Measurements from ENCODE around the gene GALNT2.
A peak's percentile ranks its signal among the peaks of the same experiment; 100 is the strongest.

Gene GALNT2

DNA sequence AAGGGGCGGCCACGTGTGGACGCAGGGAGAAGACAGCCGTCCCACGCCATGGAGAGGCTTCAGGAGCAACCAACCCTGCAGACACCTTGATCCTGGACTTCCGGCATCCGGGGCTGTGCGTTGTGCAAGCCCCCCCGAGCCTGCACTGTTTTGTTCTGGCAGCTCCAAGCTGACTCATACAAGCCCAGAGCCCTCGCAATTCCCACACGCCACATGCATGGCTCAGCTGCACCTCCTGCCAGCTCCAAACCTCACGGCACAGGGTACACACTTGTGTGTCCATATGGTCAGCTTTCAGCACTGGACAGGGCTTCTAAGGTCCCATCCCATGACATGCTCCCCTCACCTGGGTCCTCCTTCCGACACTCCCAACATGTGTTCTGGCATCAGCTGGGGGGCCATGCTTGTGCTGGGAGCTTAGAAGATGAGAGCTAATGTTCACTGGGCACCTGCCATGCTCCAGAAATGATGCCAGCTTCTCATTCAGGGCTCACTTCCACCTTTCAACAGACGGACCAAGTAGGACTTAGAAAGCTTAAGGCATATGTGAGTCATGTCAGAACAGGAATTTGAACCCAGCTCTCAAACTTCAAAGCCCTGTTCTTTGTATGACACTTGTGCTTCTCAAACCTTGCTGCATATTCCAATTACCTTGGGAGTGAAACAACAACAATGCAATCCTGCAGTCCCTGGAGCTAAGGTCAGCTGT lies 221.8 kb downstream of the GALNT2 start:
- DNase-seq: no peak

DNA sequence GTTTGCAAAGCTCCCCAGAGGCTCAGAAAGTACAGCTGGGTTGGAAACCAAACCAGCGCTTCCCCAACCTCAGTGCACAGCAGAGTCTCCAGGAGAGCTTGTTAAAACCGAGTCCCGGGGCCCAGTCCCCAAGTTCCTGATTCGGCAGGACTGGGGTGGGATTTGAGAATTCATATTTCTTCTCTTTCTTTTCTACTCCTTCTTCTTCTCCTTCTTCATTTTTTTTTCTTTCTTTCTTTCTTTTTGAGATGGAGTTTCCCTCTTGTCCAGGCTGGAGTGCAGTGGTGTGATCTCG lies 222.3 kb downstream of the GALNT2 start:
- no peak for DNase-seq

DNA sequence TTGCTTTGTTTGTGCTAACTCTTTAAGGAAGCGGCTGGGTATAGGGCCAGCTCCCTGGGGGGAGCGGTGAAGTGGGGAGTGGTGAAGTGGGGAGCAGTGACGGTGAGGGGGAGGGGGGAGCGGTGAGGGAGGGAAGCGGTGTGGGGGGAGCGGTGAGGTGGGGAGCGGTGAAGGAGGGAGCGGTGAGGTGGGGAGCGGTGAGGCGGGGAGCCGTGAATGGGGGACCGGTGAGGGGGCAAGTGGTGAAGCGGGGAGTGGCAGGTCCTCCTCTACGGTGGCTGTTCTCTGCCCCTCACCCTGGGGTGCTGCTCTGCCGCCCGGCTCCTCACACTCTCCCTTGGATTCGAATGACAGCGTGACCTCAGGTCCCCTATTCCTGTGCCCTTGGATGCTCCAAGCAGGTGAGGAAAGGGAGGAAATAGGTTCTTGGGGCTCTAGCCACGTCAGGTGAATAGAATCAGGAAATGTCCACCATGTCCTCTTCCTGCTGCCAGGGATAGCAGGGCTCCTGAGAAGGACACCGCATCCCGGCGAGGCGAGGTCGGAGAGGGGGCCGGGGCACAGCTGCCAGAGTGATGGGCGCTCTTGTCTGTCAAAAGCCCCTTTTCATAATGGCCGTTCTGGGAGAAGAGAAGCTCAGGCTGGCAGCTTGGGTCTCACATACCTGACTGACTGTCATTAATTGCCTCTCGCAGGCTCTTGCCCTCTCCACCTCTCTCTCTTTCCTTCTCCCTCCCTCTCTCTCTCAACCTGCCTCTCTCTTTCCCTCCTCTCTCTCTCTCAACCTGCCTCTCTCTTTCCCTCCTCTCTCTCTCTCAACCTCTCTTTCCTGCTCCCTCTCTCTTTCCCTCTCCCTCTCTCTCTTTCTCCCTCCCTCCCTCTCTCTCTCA lies 224.9 kb downstream of the GALNT2 start:
- DNase-seq: no peak

DNA sequence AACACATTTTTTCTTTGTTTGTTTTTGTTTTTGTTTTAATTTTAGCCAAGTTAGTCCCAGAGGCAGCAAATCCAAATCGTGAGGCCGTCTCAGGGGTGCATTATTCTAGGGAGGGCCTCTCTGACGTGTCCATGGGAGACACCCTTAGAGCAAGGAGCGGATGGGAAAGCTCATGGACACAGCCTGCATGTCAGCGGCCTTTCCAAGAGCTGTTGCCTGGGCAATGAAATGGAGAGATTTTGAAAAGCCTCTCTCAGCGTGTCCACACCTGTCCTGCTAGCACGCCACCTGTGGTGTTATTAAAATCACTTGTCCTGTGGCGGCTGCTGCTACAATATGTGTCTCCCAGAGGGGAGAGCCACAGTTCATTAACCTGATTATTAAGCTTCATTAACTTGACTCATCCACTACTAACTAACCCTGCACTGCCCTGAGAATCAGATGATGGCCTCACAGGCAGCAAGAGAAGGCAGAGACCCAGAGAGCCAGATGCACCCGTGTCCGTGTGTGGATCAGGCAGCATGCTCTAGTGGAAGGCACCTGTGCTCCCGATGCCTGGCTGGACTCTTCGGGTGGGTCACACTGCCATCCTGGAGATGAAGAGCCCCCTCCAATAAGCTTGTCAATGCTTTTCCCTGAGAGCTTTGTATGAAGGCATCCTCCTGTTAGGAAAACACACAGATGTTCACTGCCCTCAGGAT lies 225.8 kb downstream of the GALNT2 start:
- no peak for DNase-seq

DNA sequence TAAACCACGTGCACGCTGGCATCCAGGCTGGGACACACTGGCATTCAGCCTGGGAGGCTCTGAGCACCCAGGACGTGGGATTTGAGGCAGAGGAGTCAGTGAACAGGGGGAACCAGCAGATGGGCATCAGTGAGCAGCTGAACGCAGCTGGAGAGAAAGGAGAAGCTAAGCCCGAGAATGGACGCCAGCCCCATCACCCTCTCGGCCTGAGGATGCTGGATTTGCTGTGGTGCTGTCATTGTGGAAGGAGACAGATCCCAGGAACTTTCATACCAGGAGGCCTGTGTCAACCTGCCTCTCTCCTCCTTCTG lies 226.3 kb downstream of the GALNT2 start:
- DNase-seq: no peak

DNA sequence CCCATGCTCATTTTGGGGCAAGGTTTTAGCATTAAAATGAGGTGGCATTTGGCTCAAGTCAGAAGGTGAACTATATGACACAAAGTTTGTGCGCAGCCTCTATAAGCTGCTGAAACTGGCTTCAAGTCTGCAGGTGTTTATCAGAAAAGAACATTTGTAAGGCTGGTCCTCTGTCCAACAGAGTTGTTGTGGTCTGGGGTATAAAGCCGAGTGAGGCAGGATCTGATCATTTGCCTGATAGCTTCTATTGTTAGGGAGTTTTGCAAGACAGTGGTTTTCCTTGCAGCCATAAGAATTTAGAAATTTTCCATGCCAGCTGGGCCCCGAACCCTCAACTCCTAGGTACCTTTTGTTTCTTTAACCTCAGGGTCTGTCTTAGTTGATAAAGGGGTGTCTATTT lies 228.3 kb downstream of the GALNT2 start:
- no peak for DNase-seq

DNA sequence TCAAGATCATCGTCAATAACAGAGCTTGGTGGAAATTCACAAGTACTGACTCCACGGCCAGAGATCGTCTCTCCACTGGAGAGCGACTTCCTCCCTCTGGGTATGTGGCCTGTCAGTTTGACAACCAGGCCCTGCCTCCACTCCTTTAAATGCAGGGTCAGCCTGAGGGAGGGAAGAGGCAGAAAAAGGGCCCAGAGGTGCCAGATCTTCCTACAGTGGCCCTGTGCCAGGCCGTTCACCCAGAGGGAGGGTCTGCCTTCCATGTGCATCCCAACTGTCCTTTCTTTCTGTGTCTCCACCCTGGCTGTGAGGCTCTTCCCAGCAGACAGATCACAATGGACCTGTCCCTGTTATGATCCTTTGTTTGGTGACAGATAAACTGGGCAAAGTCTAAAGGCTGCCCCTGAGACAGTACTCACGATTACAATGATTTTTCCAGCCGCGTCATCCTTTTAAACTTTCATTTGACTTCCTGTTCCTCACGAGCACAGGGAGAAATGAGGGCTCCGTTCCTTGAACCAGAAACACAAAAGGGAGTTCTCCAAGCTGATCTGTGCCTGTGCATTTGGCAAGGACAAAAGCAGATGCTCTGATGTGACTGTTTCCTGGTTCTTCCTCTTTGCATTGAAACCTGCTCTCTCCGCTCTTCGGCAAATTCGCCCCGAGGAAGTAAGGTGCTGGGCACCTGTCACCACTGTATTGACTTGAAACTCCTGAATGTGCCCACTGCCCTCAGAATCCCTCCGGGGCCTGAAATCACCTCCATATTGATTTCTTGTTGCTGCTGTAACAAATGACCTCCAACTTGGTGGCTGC lies 232.4 kb downstream of the GALNT2 start:
- DNase-seq: no peak

DNA sequence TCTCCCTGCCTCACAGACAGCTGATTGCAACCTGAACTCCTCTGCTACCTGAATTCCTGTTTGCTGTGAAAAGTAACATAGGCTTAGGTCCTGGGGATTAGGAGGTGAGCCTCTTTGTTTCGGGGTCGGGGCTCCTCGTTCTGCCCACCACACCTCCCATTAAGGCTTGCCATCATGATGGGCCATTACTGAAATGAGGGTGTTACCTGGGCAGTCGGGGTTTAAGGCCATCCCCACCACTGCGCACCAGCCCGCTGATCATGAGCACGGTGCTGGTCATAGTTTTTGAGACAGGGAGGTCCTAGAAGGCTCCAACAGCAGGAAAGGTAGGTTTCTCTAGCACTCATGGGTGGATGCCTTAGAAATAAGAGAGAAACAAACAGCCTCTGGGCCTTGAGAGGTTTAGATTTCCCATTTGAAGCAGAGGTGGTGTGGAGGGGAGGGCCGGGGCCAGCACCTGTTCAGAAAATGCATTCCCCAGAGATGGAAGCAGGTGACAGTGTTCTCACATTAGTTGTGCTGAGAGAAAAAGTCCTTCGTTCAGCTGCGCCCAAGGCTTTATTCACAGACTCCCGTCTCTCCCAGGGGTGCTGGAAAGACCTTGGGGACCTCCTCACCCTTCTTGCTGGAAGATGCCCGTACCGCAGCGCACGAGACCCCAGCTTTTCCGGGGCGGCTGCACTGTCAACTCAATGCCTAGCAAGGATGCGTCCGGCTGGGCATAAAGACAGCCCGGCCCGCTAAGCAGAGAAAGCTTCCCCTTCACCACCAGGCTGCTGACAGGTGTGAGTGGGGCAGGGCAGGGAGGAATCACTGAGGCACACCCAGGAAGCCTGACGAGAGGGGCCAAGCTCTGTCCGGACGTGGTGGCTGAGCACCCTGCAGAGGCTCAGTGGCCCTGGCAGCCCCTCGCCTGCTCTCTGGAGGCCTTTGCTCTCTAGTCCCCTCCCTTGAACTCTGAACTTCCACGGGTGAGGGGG lies 233.6 kb downstream of the GALNT2 start:
- no peak for DNase-seq

DNA sequence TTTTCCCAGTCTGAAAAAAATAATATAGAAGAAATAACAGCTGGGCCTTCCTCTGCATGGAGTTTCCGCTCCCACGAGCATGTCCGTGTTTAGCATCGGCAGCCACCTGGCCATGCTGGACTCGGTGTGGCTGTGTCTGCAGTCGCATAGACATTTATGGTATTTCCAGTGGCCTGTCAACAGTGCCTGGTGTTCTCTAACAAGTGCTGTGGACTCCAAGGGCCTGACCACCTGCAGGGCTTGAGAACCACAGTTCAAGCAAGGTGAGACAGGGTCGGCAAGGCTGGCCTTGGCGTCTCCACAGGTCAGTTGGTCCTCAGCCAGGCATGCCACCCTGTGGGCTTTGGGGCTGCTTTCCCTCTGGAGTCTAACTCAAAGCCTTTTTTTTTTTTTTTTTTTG lies 234.3 kb downstream of the GALNT2 start:
- no peak for DNase-seq

DNA sequence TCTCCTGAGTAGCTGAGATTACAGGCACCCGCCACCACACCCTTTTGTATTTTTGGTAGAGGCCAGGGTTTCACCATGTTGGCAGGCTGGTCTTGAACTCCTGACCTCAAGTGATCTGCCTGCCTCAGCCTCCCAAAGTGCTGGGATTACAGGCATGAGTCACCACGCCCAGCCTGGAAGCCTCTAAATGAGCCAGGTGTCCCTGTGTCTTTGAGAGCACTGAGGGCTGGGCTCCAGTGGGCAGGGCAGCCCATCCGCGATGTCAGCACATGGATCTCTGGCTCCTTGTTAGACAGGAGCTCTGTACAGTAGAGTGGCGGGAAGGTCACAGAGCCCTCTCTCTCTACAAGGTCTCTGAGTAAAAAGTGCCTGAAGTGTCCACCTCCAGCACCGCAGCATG lies 234.8 kb downstream of the GALNT2 start:
- no peak for DNase-seq

DNA sequence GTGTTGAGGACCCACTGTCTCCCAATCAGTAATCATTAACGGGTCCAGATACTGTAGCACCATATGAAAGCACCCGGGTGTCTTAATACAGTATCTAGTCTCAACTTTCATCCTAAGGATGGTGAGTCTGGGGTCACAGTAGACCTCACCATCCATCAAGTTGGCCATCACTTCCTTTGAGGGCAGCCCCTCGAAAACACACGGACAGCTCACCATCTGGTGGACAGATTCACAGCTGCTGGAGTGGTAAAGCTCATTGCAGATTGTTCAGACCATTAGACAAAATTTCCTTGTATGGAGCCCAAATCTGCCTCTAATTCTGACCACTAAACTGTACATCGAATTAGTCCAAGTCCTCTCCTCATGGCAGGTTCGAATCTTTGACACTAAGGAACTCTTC lies 236.0 kb downstream of the GALNT2 start:
- no peak for DNase-seq

DNA sequence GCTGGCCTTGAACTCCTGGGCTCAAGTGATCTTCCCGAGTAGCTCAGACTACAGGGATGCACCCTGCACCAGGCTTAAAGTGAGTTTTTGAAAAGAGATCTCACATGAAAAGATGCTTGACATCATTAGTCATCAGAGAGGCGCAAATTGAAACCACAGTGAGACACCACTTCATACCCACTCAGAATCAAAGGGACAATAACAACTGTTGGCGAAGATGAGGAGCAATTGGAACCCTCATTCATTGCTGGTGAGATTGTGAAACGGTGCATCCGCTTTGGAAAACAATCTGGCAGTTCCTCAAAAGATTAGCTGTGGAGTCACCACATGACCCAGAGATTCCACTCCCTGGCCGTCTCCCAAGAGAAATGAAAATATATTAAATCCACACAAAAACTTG lies 236.8 kb downstream of the GALNT2 start:
- DNase-seq: no peak

DNA sequence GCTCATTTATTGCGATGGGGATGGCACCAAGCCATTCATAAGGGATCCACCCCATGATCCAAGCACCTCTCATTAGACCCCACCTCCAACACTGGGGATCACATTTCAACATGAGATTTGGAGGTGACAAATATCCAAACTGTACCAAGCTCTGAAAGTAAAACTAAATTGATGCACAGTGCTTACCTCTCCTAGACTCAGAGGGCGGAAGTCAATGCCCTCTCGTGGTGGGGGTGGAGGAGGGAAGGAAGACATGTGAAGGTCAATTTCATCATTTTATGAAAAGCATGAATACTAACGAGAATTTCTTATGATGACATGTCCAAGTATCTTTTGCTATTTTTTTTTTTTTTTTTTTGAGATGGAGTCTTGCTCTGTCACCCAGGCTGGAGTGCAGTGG lies 239.1 kb downstream of the GALNT2 start:
- DNase-seq: no peak

DNA sequence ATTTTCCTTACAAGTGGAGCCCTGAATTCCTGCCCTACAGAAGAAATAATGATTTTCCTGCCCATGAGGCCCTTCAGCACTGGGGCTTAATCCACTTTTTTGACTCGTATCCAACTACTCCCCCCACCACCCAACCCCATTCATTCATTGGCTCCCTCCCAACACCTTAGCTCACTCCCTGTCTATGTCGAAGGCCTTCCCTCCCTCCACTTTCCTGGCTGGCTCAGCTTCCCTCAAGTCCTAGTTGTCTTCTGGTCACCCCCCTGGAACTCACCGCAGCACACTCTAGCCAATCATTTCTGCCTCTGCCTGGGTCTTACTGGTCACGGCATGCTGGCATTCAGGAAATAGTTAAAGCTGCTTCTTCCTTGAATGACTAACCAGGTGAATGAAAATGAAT lies 240.2 kb downstream of the GALNT2 start:
- no peak for DNase-seq

DNA sequence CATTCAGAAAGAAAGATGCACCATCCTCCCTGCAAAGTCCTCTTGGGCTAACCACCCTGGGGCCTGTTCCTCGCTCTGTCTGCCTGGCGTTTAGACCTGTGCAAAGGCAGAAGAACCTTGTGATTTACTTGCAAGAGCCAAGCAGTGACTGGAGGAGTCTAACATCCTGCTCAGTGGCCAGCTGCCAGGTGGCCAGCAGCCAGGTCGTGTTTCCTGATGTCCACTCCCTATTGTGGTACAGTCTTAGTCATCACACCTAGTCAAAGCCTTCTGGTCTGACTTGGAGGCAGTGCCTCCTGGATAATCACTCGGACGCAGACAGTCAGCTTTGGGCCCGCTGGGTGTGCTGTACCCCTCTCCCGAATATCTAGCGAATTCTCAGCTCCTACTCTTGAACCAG lies 241.0 kb downstream of the GALNT2 start:
- no peak for DNase-seq

DNA sequence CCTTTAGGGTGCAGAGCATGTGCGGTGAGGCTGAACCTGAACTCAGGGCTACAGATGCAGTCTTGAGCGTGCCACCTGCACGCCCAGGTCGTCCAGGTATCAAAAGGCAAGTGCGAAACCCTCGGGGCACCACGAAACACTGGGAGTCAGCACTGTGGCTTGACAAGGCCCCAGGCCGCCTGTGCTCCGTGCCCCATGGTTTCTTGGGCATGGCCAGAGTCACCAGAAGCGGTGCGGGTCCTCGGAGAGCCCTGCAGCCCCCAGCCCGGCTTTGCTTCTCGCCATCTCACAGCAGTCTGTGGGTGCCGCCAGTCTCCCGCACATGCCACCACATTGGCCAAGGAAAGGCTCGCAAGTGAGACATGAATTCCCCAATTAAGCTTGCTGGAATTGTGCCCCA lies 241.8 kb downstream of the GALNT2 start:
- no peak for DNase-seq

DNA sequence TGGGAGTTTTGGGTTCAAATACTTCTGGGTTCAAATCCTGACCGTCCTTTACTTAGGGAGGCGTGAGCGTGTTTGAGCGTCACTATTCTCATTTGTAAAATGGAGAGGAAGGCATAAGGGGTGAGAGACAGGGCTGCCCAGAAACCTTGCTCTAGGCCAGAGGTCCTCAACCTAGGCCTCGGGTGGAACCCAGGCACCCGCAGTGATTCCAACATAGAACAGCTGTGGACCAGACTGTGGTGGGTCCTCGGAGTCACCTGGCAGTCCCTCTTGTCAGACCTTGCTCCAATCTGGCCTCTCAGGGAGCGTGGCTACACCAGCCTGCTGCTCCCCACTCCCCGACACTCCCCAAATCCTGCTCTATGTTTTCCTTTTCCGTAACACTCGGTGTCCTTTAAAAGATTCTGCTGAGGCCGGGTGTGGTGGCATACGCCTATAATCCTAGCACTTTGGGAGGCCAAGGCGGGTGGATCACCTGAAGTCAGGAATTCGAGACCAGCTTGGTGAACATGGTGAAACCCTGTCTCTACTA lies 242.7 kb downstream of the GALNT2 start:
- no peak for DNase-seq

DNA sequence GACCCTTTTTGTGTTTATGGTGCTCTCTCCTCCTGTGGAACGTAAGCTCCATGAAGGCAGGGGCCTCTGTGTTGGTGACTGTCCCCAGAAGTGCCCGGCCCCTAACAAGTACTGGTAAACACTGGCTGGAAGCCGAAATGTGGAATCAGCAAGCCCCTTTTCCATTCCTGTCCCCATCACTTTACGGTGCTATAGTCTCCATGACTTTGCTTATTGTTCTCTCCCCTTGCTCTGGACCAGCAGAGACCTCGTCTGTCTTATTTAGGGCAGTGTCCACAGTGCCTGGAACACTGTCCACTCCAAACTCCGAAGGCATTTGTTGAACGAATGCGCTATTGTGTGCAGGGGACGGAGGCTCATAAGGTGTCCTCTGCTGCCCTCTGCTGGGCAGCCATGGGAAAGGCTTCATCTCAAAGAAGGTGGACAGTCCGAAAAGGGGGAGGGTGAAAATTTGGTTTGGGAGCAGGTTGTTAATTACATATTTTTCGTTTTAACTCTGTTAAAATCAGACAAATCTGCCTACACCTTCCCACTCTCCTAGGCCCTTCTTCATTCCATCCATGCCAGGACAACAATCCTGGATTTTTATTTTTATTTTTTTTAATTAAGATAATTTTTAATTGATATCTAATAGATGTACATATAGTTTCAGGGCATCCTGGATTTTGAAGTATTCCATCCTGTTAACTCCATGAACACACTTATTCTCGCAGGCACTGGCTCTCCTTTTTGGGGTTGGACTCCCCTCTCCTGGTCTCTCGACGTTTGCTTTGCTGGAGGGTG lies 243.5 kb downstream of the GALNT2 start:
- peak; percentile 63 for DNase-seq

DNA sequence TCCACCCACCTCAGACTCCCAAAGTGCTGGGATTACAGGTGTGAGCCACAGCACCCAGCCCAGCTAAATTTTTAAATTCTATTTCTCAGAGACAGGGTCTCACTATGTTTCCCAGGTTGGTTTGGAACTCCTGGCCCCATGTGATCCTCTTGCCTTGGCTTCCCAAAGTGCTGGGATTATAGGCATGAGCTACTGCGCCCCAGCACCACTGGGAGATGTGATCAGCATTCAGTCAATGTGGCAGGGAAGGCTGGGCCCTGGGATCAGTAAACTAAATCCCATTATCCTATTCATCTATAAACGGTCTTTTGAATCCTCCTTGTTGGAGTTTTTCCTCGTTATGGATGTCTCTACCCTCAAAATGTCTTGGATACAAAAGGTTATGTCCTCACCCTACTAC lies 245.6 kb downstream of the GALNT2 start:
- DNase-seq: no peak

DNA sequence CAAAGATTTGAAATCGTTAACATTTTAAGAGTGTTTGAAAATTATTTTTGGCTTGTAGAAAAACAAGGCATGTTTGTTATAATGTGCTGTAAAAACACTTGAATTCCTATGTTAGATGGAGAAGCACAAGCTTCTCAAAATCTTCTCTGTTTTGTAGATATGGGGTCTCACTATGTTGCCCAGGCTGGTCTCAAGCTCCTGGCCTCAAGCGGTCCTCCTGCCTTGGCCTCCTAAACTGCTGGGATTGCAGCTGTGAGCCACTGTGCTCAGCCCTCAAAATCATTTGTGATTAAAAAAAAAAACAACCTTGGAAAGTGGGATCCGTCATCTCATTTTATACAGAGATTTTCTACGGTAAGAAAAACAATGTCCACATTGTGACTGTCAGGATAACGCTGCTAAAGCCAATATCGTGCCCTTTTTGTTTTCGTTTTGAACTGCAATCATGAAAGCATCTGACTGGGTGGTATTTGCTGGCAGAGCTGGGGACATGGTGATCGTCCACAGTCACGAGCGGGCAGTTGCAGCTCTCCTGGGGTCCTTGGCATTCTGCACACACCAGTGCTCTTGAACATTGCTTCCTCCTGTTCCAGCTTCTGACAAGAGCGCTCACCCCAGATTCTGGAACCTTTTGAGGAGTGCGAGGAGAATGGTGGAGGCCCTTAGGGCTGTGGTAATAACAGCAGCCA lies 246.6 kb downstream of the GALNT2 start:
- DNase-seq: no peak

DNA sequence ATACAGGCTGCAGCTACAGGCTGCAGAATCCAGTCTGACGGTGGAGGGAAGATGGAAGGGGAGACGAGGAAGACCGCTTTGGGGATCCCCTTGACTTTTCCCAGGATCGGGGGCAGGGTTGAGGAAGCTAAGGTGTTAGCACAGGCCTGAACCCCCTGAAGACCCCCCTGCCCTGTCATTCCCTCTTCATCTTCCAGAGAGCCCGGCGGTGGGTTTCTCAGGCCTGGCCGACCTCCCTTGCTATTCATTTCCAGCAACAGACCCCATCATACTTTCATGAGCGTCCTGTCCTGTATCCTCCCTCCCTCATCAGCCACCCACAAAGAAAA lies 247.1 kb downstream of the GALNT2 start:
- DNase-seq: no peak

All from activated gamma-delta T cell treated with Interleukin-2 at 50 U/mL for 16 hours (primary cell).